ENCODE data around the gene GRK5.

GRK5 gene

GRCh38 chr10:119377958-119378736 is 170.8 kb downstream of the GRK5 start:
- Histone ChIP-seq H3K27me3 (ENCODE audit: control insufficient read depth, insufficient read depth, low read length) (no peaks in the 10 kb centered on the region), H3K4me1 (ENCODE audit: control insufficient read depth, insufficient read depth, low read length) (no peaks in the 10 kb centered on the region), H3K36me3 (ENCODE audit: control insufficient read depth, insufficient read depth, low read length) (no peaks in the 10 kb centered on the region), H3K9me3 (ENCODE audit: control insufficient read depth, insufficient read depth, low read length) (no peaks in the 10 kb centered on the region), H3K4me3 (ENCODE audit: low read depth, low read length) (no peak overlapping the region), H3K9ac (ENCODE audit: low read depth, low read length) (no peak overlapping the region)

- Histone ChIP-seq H3K4me3 (ENCODE audit: low read depth, low read length) (no peak overlapping the region), H3K36me3 (ENCODE audit: control insufficient read depth, insufficient read depth, low read length) (no peaks in the 10 kb centered on the region), H3K9me3 (ENCODE audit: control insufficient read depth, insufficient read depth, low read length) (no peaks in the 10 kb centered on the region), H3K4me1 (ENCODE audit: control insufficient read depth, insufficient read depth, low read length) (no peaks in the 10 kb centered on the region), H3K9ac (ENCODE audit: low read depth, low read length) (no peak overlapping the region), H3K27me3 (ENCODE audit: control insufficient read depth, insufficient read depth, low read length) (no peaks in the 10 kb centered on the region)
Measured at GRCh38 chr10:119378737-119379067, 171.3 kb downstream of the GRK5 start.

GRCh38 chr10:119379466-119380071 is 172.2 kb downstream of the GRK5 start:
- no peaks in the 10 kb centered on the region for H3K36me3 ChIP-seq (ENCODE audit: control insufficient read depth, insufficient read depth, low read length)

GRCh38 chr10:119383174-119383856 is 175.9 kb downstream of the GRK5 start:
- no peak overlapping the region for H3K9ac ChIP-seq (ENCODE audit: low read depth, low read length)

More at GRCh38 chr10:119379466-119380071, 172.2 kb downstream of the GRK5 start:
- H3K27me3 ChIP-seq (ENCODE audit: control insufficient read depth, insufficient read depth, low read length): no peaks in the 10 kb centered on the region
- H3K4me1 ChIP-seq (ENCODE audit: control insufficient read depth, insufficient read depth, low read length): no peaks in the 10 kb centered on the region
- H3K9ac ChIP-seq (ENCODE audit: low read depth, low read length): no peak overlapping the region
- no peak overlapping the region for H3K4me3 ChIP-seq (ENCODE audit: low read depth, low read length)
- no peaks in the 10 kb centered on the region for H3K9me3 ChIP-seq (ENCODE audit: control insufficient read depth, insufficient read depth, low read length)

GRCh38 chr10:119384127-119384526 is 176.8 kb downstream of the GRK5 start:
- H3K9me3 ChIP-seq (ENCODE audit: control insufficient read depth, insufficient read depth, low read length): no peaks in the 10 kb centered on the region
- H3K4me3 ChIP-seq (ENCODE audit: low read depth, low read length): no peak overlapping the region
- H3K36me3 ChIP-seq (ENCODE audit: control insufficient read depth, insufficient read depth, low read length): no peaks in the 10 kb centered on the region
- H3K4me1 ChIP-seq (ENCODE audit: control insufficient read depth, insufficient read depth, low read length): no peaks in the 10 kb centered on the region
- no peaks in the 10 kb centered on the region for H3K27me3 ChIP-seq (ENCODE audit: control insufficient read depth, insufficient read depth, low read length)
- H3K9ac ChIP-seq (ENCODE audit: low read depth, low read length): no peak overlapping the region

More at GRCh38 chr10:119383174-119383856, 175.9 kb downstream of the GRK5 start:
- Histone ChIP-seq H3K9me3 (ENCODE audit: control insufficient read depth, insufficient read depth, low read length) (no peaks in the 10 kb centered on the region), H3K4me1 (ENCODE audit: control insufficient read depth, insufficient read depth, low read length) (no peaks in the 10 kb centered on the region), H3K27me3 (ENCODE audit: control insufficient read depth, insufficient read depth, low read length) (no peaks in the 10 kb centered on the region), H3K36me3 (ENCODE audit: control insufficient read depth, insufficient read depth, low read length) (no peaks in the 10 kb centered on the region), H3K4me3 (ENCODE audit: low read depth, low read length) (no peak overlapping the region)

GRCh38 chr10:119386666-119387065 is 179.3 kb downstream of the GRK5 start:
- H3K4me3 ChIP-seq (ENCODE audit: low read depth, low read length): no peak overlapping the region
- H3K27me3 ChIP-seq (ENCODE audit: control insufficient read depth, insufficient read depth, low read length): no peaks in the 10 kb centered on the region
- no peaks in the 10 kb centered on the region for H3K36me3 ChIP-seq (ENCODE audit: control insufficient read depth, insufficient read depth, low read length)
- H3K9me3 ChIP-seq (ENCODE audit: control insufficient read depth, insufficient read depth, low read length): no peaks in the 10 kb centered on the region
- H3K9ac ChIP-seq (ENCODE audit: low read depth, low read length): no peak overlapping the region
- H3K4me1 ChIP-seq (ENCODE audit: control insufficient read depth, insufficient read depth, low read length): no peaks in the 10 kb centered on the region

GRCh38 chr10:119388849-119389345 is 181.5 kb downstream of the GRK5 start:
- no peak overlapping the region for H3K9ac ChIP-seq (ENCODE audit: low read depth, low read length)
- H3K27me3 ChIP-seq (ENCODE audit: control insufficient read depth, insufficient read depth, low read length): no peaks in the 10 kb centered on the region
- no peaks in the 10 kb centered on the region for H3K9me3 ChIP-seq (ENCODE audit: control insufficient read depth, insufficient read depth, low read length)
- H3K36me3 ChIP-seq (ENCODE audit: control insufficient read depth, insufficient read depth, low read length): no peaks in the 10 kb centered on the region
- H3K4me1 ChIP-seq (ENCODE audit: control insufficient read depth, insufficient read depth, low read length): no peaks in the 10 kb centered on the region
- H3K4me3 ChIP-seq (ENCODE audit: low read depth, low read length): no peak overlapping the region

GRCh38 chr10:119391440-119392251 is 184.3 kb downstream of the GRK5 start:
- Histone ChIP-seq H3K4me1 (ENCODE audit: control insufficient read depth, insufficient read depth, low read length) (no peaks in the 10 kb centered on the region), H3K27me3 (ENCODE audit: control insufficient read depth, insufficient read depth, low read length) (no peaks in the 10 kb centered on the region), H3K4me3 (ENCODE audit: low read depth, low read length) (no peak overlapping the region)

GRCh38 chr10:119393019-119393418 is 185.6 kb downstream of the GRK5 start:
- no peak overlapping the region for H3K9ac ChIP-seq (ENCODE audit: low read depth, low read length)
- no peaks in the 10 kb centered on the region for H3K36me3 ChIP-seq (ENCODE audit: control insufficient read depth, insufficient read depth, low read length)
- H3K27me3 ChIP-seq (ENCODE audit: control insufficient read depth, insufficient read depth, low read length): no peaks in the 10 kb centered on the region
- H3K4me3 ChIP-seq (ENCODE audit: low read depth, low read length): no peak overlapping the region
- no peaks in the 10 kb centered on the region for H3K4me1 ChIP-seq (ENCODE audit: control insufficient read depth, insufficient read depth, low read length)
- H3K9me3 ChIP-seq (ENCODE audit: control insufficient read depth, insufficient read depth, low read length): no peaks in the 10 kb centered on the region

More at GRCh38 chr10:119391440-119392251, 184.3 kb downstream of the GRK5 start:
- Histone ChIP-seq H3K9me3 (ENCODE audit: control insufficient read depth, insufficient read depth, low read length) (no peaks in the 10 kb centered on the region), H3K36me3 (ENCODE audit: control insufficient read depth, insufficient read depth, low read length) (no peaks in the 10 kb centered on the region), H3K9ac (ENCODE audit: low read depth, low read length) (no peak overlapping the region)

- Histone ChIP-seq H3K27me3 (ENCODE audit: control insufficient read depth, insufficient read depth, low read length) (no peaks in the 10 kb centered on the region), H3K4me3 (ENCODE audit: low read depth, low read length) (no peak overlapping the region), H3K36me3 (ENCODE audit: control insufficient read depth, insufficient read depth, low read length) (no peaks in the 10 kb centered on the region), H3K9me3 (ENCODE audit: control insufficient read depth, insufficient read depth, low read length) (no peaks in the 10 kb centered on the region), H3K9ac (ENCODE audit: low read depth, low read length) (no peak overlapping the region), H3K4me1 (ENCODE audit: control insufficient read depth, insufficient read depth, low read length) (no peaks in the 10 kb centered on the region)
Measured at GRCh38 chr10:119393421-119393820, 186.1 kb downstream of the GRK5 start.

GRCh38 chr10:119393845-119394244 is 186.5 kb downstream of the GRK5 start:
- no peak overlapping the region for H3K9ac ChIP-seq (ENCODE audit: low read depth, low read length)
- no peaks in the 10 kb centered on the region for H3K36me3 ChIP-seq (ENCODE audit: control insufficient read depth, insufficient read depth, low read length)
- no peak overlapping the region for H3K4me3 ChIP-seq (ENCODE audit: low read depth, low read length)
- no peaks in the 10 kb centered on the region for H3K27me3 ChIP-seq (ENCODE audit: control insufficient read depth, insufficient read depth, low read length)
- H3K4me1 ChIP-seq (ENCODE audit: control insufficient read depth, insufficient read depth, low read length): no peaks in the 10 kb centered on the region
- no peaks in the 10 kb centered on the region for H3K9me3 ChIP-seq (ENCODE audit: control insufficient read depth, insufficient read depth, low read length)
